Mesothelial cell of epicardium (in vitro differentiated cells): ENCODE measurements around the gene AURKB. TPM values are rescaled to one million over a fixed set of nuclear protein-coding genes. Genes with fewer than 3 reads are reported as not detected.

ENCODE experiments used
- DNase-seq, 2 experiments: peaks; one replicate each; pipeline ENCODE4 v3.0.0; 2021; ENCODE audit warnings: low spot score in 2 of 2; ENCODE audit not compliant: unreplicated experiment in 2 of 2
- H3K27ac Mint-ChIP-seq: 2 replicates; pipeline ENCODE4 v1.8.0; 2021; ENCODE audit warnings: mixed read lengths
- H3K27me3 Mint-ChIP-seq: 2 replicates; pipeline ENCODE4 v1.8.0; 2021; ENCODE audit warnings: low read depth, mixed read lengths
- H3K36me3 Mint-ChIP-seq: 2 replicates; pipeline ENCODE4 v1.8.0; 2021; ENCODE audit warnings: mixed read lengths
- H3K4me1 Mint-ChIP-seq: 2 replicates; pipeline ENCODE4 v1.8.0; 2021; ENCODE audit warnings: mixed read lengths
- H3K4me3 Mint-ChIP-seq: 2 replicates; pipeline ENCODE4 v1.8.0; 2021; ENCODE audit warnings: mild to moderate bottlenecking, moderate library complexity, mixed read lengths
- H3K9me3 Mint-ChIP-seq: 2 replicates; pipeline ENCODE4 v1.8.0; 2021; ENCODE audit warnings: mixed read lengths
- CTCF ChIP-seq: fragments of 200-600 bp; sonication (generic); IDR thresholded peaks from one replicate; pipeline ENCODE4 v1.5.0; 2021; ENCODE audit warnings: antibody characterized with exemption; ENCODE audit not compliant: unreplicated experiment
- total RNA-seq: library from RNA; stranded (reverse); gene quantifications from 3 replicates; pipeline ENCODE4 v1.2.1, GENCODE V29; 2021

The AURKB gene
- total RNA-seq, 1 donor from 2014 or later, result 37.3 TPM

- peaks cover 8% of the 10 kb centered on the region for H3K4me1 Mint-ChIP-seq
- H3K36me3 Mint-ChIP-seq, result peaks cover 38% of the 10 kb centered on the region
- H3K27ac Mint-ChIP-seq, result no peak overlapping the region
- no peak for DNase-seq
- H3K4me3 Mint-ChIP-seq, result no peak overlapping the region
- no peak for TF ChIP-seq CTCF
- no peaks in the 10 kb centered on the region for H3K27me3 Mint-ChIP-seq
- no peaks in the 10 kb centered on the region for H3K9me3 Mint-ChIP-seq
These were observed 21.3 kb upstream of the AURKB start for GRCh38 chr17:8231701-8232100.

DNA sequence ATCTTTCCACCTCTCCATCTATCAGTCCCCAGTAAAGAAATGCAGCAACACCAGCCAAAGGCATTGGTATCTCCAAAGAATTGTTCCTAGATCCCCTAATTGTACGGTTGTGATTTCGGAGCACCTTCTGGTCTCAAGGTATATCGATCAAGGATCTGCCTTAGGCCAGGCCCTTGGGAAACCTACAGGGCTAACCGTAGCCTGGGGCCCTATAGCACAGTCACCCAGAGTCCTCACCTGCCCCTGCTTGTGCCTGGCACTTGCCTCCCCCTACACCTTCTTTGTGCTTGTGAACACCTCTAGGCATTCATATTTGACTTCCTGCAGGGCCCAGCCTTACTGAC is 16.8 kb upstream of the AURKB start:
- no peak for TF ChIP-seq CTCF

GRCh38 chr17:8226536-8227237 is 16.3 kb upstream of the AURKB start:
- no peaks in the 10 kb centered on the region for H3K9me3 Mint-ChIP-seq
- DNase-seq, result peak; percentile 56 to 85
- H3K4me3 Mint-ChIP-seq, result peak overlapping the region; percentile 80
- H3K36me3 Mint-ChIP-seq, result peaks cover 19% of the 10 kb centered on the region
- peaks cover 2% of the 10 kb centered on the region for H3K27me3 Mint-ChIP-seq
- no peak for TF ChIP-seq CTCF
- H3K27ac Mint-ChIP-seq, result peak overlapping the region; percentile 74
- H3K4me1 Mint-ChIP-seq, result peaks cover 19% of the 10 kb centered on the region

More for the DNA sequence above, 16.8 kb upstream of the AURKB start:
- Mint-ChIP-seq H3K4me1 (peaks cover 19% of the 10 kb centered on the region), H3K9me3 (no peaks in the 10 kb centered on the region), H3K27me3 (peaks cover 2% of the 10 kb centered on the region), H3K4me3 (peak overlapping the region; percentile 80), H3K27ac (peak overlapping the region; percentile 74), H3K36me3 (peaks cover 19% of the 10 kb centered on the region)
- DNase-seq, result no peak

- H3K4me3 Mint-ChIP-seq, result peak overlapping the region; percentile 80
- no peak for TF ChIP-seq CTCF
- peaks cover 13% of the 10 kb centered on the region for H3K36me3 Mint-ChIP-seq
- DNase-seq, result peak in 1 of 2 experiments; percentile 62
- H3K27ac Mint-ChIP-seq, result peak overlapping the region; percentile 74
- H3K27me3 Mint-ChIP-seq, result peaks cover 2% of the 10 kb centered on the region
- H3K9me3 Mint-ChIP-seq, result no peaks in the 10 kb centered on the region
- peaks cover 19% of the 10 kb centered on the region for H3K4me1 Mint-ChIP-seq
These were observed 15.6 kb upstream of the AURKB start for GRCh38 chr17:8225813-8226535.

DNA sequence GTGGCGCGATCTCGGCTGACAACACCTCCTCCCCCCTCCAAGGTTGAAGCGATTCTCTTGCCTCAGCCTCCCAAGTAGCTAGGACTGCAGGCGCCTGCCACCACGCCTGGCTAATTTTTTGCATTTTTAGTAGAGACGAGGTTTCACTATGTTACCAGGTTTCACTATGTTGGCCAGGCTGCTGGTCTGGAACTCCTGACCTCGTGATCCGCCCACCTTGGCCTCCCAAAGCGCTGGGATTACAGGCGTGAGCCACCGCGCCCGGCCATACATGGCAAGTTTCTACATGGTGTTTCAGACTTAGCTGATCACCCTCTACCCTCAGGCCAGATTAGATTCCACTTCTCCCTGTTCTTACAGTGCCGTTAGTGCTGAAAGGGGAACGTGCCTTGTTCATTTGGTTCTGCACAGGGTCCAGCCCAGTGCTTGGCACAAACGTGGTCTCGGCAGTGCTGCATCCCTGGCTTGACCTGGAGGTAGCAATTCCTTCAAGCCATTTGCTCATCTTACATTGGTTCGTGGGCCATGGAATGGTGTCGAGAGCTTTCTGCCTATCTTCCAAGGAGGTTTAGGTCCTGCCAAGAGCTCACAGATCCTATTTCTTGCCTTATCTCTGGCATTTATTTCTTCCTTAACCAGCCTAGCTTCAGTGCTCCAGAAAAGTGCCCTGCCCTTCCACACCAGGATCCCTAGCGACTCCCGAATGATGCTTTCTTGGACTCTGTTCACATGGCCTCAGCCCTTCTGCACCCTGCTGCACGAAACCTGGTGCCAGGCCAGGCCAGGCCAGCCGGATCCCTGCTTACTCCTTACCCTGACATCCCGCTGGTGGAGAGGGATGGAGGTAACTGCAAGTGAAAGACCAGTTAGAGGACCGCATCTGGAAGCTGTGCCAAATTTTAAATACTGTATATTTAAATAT is 14.8 kb upstream of the AURKB start:
- H3K4me3 Mint-ChIP-seq, result peak overlapping the region; percentile 39
- H3K36me3 Mint-ChIP-seq, result peaks cover 8% of the 10 kb centered on the region
- peaks cover 21% of the 10 kb centered on the region for H3K4me1 Mint-ChIP-seq

More for the DNA sequence above, 14.8 kb upstream of the AURKB start:
- Mint-ChIP-seq H3K9me3 (no peaks in the 10 kb centered on the region), H3K27ac (peak overlapping the region; percentile 90), H3K27me3 (peaks cover 2% of the 10 kb centered on the region)
- no peak for DNase-seq
- TF ChIP-seq CTCF, result no peak
